A549 treated with CpdA at 1 μM for 4 hours (cell line): ENCODE results near the gene RNF126. TPM values are rescaled to one million over a fixed set of nuclear protein-coding genes. Genes with fewer than 3 reads are reported as not detected.

Experiments
- total RNA-seq: library from RNA; stranded (reverse); fragments of 200-300 nt; extraction: Qiagen RNA extraction; gene quantifications from 5 replicates; pipeline ENCODE4 v1.2.3, GENCODE V29; 2022; ENCODE audit warnings: low read depth

RNF126 gene
- total RNA-seq: 54.9 to 71.5 TPM (median 67.0 TPM) in 5 replicates

GRCh38 chr19:662962-663681, at the start of gene RNF126:
TSS of gene RNF126 (minus strand) at chr19:663214. CDS start at chr19:663121, 93 bp downstream.

GRCh38 chr19:708154-709143, 45.4 kb upstream of the RNF126 start, which contains the start of gene PALM:
TSS of gene PALM (plus strand) at chr19:708935. CDS start at chr19:709147, 212 bp downstream.

GRCh38 chr19:695352-695949, 32.4 kb upstream of the RNF126 start, which contains the start of gene PRSS57:
TSS of gene PRSS57 (minus strand) at chr19:695452. CDS start at chr19:695430, 22 bp downstream.

GRCh38 chr19:676339-677105, 13.5 kb upstream of the RNF126 start, which contains the start of gene FSTL3:
TSS of gene FSTL3 (plus strand) at chr19:676392. CDS start at chr19:676424, 32 bp downstream.

GRCh38 chr19:639253-640160, 23.5 kb downstream of the RNF126 start, which contains the start of gene FGF22:
TSS of gene FGF22 (plus strand) at chr19:639879. CDS start at chr19:639926, 47 bp downstream.

GRCh38 chr19:633068-633785, 29.8 kb downstream of the RNF126 start, which contains the start of gene POLRMT:
TSS of gene POLRMT (minus strand) at chr19:633537. CDS start at chr19:633512, 25 bp downstream.

Other genes with a start within 250 kb of the RNF126 start
- gene SHC2, start 202.2 kb downstream of the RNF126 start, total RNA-seq: 0.71 to 1.3 TPM (median 0.85 TPM) in 5 replicates
- gene MADCAM1, start 166.7 kb downstream of the RNF126 start, total RNA-seq: 0.28 to 0.46 TPM (median 0.35 TPM) in 4 of 5 replicates, not detected in the other
- gene TPGS1, start 155.7 kb downstream of the RNF126 start, total RNA-seq: 11.5 to 18.7 TPM (median 16.6 TPM) in 5 replicates
- gene CDC34, start 131.5 kb downstream of the RNF126 start, total RNA-seq: 63.8 to 108 TPM (median 105 TPM) in 5 replicates
- 0.46 to 0.57 TPM (median 0.47 TPM) in 4 of 5 replicates, not detected in the other for gene GZMM, start 119.2 kb downstream of the RNF126 start, total RNA-seq
- gene BSG, start 90.6 kb downstream of the RNF126 start, total RNA-seq: 654 to 745 TPM (median 712 TPM) in 5 replicates
- gene HCN2, start 73.3 kb downstream of the RNF126 start, total RNA-seq: 28.0 to 41.1 TPM (median 39.0 TPM) in 5 replicates
- gene POLRMT, start 29.7 kb downstream of the RNF126 start, total RNA-seq: 79.8 to 102 TPM (median 97.1 TPM) in 5 replicates
- 0.58 to 1.1 TPM (median 0.88 TPM) in 5 replicates for gene FGF22, start 23.3 kb downstream of the RNF126 start, total RNA-seq
- 118 to 154 TPM (median 135 TPM) in 5 replicates for gene FSTL3, start 13.2 kb upstream of the RNF126 start, total RNA-seq
- gene PRSS57, start 32.2 kb upstream of the RNF126 start, total RNA-seq: 0.13 TPM in 1 of 5 replicates, not detected in the others
- 10.0 to 17.7 TPM (median 15.2 TPM) in 5 replicates for gene PALM, start 45.7 kb upstream of the RNF126 start, total RNA-seq
- 75.0 to 98.0 TPM (median 94.7 TPM) in 5 replicates for gene MISP, start 87.9 kb upstream of the RNF126 start, total RNA-seq
- gene PTBP1, start 134.2 kb upstream of the RNF126 start, total RNA-seq: 223 to 257 TPM (median 229 TPM) in 5 replicates
- gene PLPPR3, start 158.7 kb upstream of the RNF126 start, total RNA-seq: 2.7 to 5.0 TPM (median 4.1 TPM) in 5 replicates
- 0.08 to 0.21 TPM (median 0.19 TPM) in 4 of 5 replicates, not detected in the other for gene AZU1, start 164.6 kb upstream of the RNF126 start, total RNA-seq
- gene PRTN3, start 177.8 kb upstream of the RNF126 start, total RNA-seq: 0.21 to 0.36 TPM (median 0.29 TPM) in 4 of 5 replicates, not detected in the other
- not detected in 5 replicates for gene ELANE, start 189.1 kb upstream of the RNF126 start, total RNA-seq
- 8.5 to 21.1 TPM (median 18.0 TPM) in 5 replicates for gene CFD, start 196.4 kb upstream of the RNF126 start, total RNA-seq
- 11.0 to 24.5 TPM (median 19.4 TPM) in 5 replicates for gene MED16, start 230.0 kb upstream of the RNF126 start, total RNA-seq
- not detected in 5 replicates for gene RNU6-9, start 230.3 kb upstream of the RNF126 start, total RNA-seq